ENCODE results near the gene PTPRE. TPM values are rescaled to one million over a fixed set of nuclear protein-coding genes. Genes with fewer than 3 reads are reported as not detected.

Gene PTPRE
- total RNA-seq, 4 donors from 2014 or later, result 17.4 to 23.0 (median 20.1) TPM

DNA sequence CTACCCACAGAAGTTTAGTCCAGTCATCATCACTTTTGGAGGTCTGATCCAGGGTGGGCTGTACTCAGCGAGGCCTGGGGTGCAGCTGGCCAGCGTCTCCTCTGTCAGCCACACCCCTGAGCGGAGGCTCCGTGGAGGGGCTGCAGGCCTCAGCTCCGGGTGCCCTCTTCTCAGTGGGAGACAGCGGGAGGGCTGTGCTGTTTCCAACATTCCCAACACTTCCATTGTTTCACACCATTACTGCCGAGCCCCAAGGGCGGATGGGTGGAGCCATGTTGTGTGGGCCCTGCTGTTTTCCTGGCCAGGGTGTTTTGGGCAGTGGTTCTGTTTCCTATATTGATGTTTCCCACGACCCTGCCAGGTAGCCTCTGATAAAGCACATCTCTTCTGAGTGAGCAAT, 124.3 kb downstream of the PTPRE start:
- WGBS, 2 donors, result 80 to 86% methylated on average over 9 of the region's 9 CpGs

DNA sequence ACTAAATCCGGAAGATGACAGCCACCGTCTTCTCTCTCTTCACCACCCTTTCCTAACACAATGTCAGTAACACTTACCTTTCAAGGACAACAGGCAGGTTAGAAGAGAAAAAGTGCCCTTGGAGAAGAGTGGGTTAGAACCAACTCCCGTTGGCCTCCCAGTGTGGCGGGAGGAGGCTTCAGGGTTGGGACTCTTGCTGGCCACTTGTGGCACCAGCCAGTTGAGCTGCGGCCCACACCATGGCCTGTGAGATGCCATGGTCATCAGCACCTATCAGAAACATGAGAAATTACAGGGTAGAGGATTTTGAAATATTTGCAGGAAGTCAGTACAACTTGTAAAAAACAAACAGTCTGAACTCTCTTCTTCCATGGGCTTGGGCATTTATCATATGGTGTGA, 125.6 kb downstream of the PTPRE start:
- DNase-seq (ENCODE audit: low spot score in 2 of 2), result no peak
- 87 to 96% methylated on average over 5 of the region's 5 CpGs for WGBS, 2 donors
- H3K4me3 ChIP-seq (ENCODE audit: low read depth, poor library complexity, severe bottlenecking), result no peak overlapping the region
- intact Hi-C loops (cut with DNase I; ENCODE audit: low total_unique reads), result no loop called here
- no peak for TF ChIP-seq POLR2A (IDR thresholded peaks at IDR 0.05)
- TF ChIP-seq, protein P1, sequence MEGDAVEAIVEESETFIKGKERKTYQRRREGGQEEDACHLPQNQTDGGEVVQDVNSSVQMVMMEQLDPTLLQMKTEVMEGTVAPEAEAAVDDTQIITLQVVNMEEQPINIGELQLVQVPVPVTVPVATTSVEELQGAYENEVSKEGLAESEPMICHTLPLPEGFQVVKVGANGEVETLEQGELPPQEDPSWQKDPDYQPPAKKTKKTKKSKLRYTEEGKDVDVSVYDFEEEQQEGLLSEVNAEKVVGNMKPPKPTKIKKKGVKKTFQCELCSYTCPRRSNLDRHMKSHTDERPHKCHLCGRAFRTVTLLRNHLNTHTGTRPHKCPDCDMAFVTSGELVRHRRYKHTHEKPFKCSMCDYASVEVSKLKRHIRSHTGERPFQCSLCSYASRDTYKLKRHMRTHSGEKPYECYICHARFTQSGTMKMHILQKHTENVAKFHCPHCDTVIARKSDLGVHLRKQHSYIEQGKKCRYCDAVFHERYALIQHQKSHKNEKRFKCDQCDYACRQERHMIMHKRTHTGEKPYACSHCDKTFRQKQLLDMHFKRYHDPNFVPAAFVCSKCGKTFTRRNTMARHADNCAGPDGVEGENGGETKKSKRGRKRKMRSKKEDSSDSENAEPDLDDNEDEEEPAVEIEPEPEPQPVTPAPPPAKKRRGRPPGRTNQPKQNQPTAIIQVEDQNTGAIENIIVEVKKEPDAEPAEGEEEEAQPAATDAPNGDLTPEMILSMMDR (IDR thresholded peaks at IDR 0.05), result no peak

More for the DNA sequence above, 124.3 kb downstream of the PTPRE start:
- DNase-seq (ENCODE audit: low spot score in 2 of 2), result no peak
- TF ChIP-seq POLR2A (IDR thresholded peaks at IDR 0.05), result no peak
- TF ChIP-seq, protein P1 (IDR thresholded peaks at IDR 0.05), result no peak
- H3K4me3 ChIP-seq (ENCODE audit: low read depth, poor library complexity, severe bottlenecking), result no peak overlapping the region
- intact Hi-C loops (cut with DNase I; ENCODE audit: low total_unique reads), result no loop called here

DNA sequence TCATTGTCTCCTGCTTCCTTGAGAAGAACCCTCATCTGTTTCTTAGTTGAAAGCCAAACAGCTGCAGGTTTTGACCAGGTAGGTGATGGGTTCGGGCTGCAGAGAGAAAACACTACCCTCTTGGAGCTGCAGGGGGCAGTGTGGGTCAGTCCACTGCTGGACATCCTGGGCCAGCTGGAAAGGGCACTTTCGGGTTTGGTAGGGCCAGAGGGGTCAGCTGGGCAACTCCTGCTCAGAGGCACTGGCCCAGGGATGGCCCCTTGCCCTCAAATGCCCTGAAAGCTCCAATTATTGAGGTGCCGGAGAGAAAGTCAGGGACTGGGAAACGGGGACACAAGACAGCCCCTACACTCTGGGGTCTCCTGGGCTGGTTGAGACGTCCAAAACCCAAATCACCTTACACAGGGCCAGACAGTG, 128.7 kb downstream of the PTPRE start:
- TF ChIP-seq, protein P1 (IDR thresholded peaks at IDR 0.05), result peak in 1 of 3 donors; percentile 60
- TF ChIP-seq POLR2A (IDR thresholded peaks at IDR 0.05), result no peak
- no peak overlapping the region for H3K4me3 ChIP-seq (ENCODE audit: low read depth, poor library complexity, severe bottlenecking)
- peak; percentile 41 to 90 for DNase-seq (ENCODE audit: low spot score in 2 of 2)
- intact Hi-C loops (cut with DNase I; ENCODE audit: low total_unique reads), result loop anchor here (2.0 kb wide), 1 partner anchor 33 kb away; no protein-coding TSS in a partner anchor
- WGBS, 2 donors, result 55 to 56% methylated on average over 5 of the region's 5 CpGs

DNA sequence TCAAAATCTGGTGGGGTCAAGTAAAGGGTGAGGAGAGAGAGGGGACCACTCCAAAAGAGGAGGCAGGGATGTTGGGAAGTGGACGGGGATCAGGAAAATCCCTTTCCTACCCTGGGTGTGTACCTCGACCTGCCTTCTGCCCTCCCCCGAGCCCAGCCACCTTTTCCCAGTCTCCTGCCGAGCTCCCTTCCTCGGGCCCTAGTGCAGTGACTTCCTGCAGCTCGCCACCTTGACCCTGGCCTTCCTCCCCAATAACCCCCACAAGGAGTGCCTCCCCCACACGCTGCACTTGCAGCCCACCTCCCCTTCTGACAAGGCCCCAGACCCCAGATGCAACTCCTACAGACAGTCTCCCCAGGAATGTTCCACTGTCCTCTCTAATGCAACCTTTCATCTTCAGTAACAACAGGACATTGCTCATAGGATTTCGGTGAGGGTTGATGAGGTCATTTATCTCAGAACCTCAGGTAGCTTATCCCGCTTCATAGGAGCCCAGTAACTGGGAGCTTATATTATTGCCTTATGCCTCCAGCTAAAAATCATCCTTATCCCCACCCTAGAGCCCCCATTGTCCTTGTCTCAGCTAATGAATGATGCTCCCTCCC, 129.2 kb downstream of the PTPRE start:
- intact Hi-C loops (cut with DNase I; ENCODE audit: low total_unique reads), result no loop called here
- no peak for TF ChIP-seq POLR2A (IDR thresholded peaks at IDR 0.05)
- TF ChIP-seq, protein P1 (IDR thresholded peaks at IDR 0.05), result no peak
- H3K4me3 ChIP-seq (ENCODE audit: low read depth, poor library complexity, severe bottlenecking), result no peak overlapping the region
- DNase-seq (ENCODE audit: low spot score in 2 of 2), result no peak
- WGBS, 2 donors, result 63 to 75% methylated on average over 9 of the region's 9 CpGs

DNA sequence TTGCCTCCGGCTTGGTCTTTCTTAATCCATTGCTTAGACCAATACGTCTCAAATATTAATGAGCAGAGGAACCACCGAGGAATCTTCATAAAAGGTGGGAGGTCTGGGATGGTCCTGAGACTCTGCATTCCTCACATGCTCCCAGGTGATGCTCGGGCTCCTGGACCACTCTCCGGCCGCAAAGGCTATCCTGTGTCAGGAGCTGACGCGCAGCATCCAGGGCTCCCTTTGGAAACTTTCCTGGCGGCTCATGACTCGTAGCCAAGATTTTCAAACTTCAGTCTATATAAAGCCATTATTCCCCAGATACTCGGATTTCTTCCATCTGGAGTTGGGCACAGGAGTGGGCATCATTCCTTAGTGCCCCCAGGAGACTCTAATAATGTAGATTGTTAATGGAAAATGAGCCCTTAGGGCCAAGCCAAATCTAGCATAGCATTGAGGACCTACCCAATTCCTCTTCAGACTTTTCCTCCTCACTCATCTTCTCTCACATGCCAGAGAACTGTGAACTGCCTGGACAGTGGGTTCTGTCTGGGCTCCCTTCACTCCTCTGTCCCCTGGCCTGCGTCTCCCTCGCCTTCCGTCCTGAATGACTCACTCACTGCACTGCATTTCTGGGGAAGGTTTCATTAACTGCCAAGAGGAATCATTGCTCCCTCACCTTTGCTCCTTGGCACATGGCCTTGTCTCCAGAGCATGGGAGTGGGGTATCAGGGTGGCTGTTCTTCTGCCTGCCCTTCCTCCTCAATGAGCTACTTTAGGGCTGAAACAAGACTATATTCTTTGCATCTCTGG, 130.0 kb downstream of the PTPRE start:
- WGBS, 2 donors, result 67 to 69% methylated on average over 14 of the region's 14 CpGs
- no peak overlapping the region for H3K4me3 ChIP-seq (ENCODE audit: low read depth, poor library complexity, severe bottlenecking)
- intact Hi-C loops (cut with DNase I; ENCODE audit: low total_unique reads), result no loop called here

More for the DNA sequence above, 130.0 kb downstream of the PTPRE start:
- no peak for DNase-seq (ENCODE audit: low spot score in 2 of 2)
- TF ChIP-seq, protein P1 (IDR thresholded peaks at IDR 0.05), result no peak
- no peak for TF ChIP-seq POLR2A (IDR thresholded peaks at IDR 0.05)

All from lower leg skin (tissue), 4 donors.